Neutrophil (primary cell): ENCODE results near the gene PLIN5.

Experiments
- H3K27ac ChIP-seq: fragments of 200-600 bp; sonication (generic); 2 replicates; pipeline ENCODE4 v1.5.1; 2016; ENCODE audit warnings: mild to moderate bottlenecking, moderate library complexity
- H3K27me3 ChIP-seq: fragments of 200-600 bp; sonication (generic); 2 replicates; pipeline ENCODE4 v1.6.0; 2016; ENCODE audit warnings: mild to moderate bottlenecking
- H3K36me3 ChIP-seq: fragments of 200-600 bp; sonication (generic); 2 replicates; pipeline ENCODE4 v1.5.1; 2017
- H3K4me1 ChIP-seq, 2 experiments: fragments of 200-600 bp in 1 of 2; sonication (generic) in 1 of 2; 1 replicate in 1 of 2; 2 replicates in 1 of 2; pipeline versions ENCODE4 v1.5.1 to v1.6.1; 2013 to 2016; ENCODE audit warnings: low read depth in 1 of 2, low read length in 1 of 2, mild to moderate bottlenecking in 1 of 2, moderate library complexity in 1 of 2; ENCODE audit not compliant: control insufficient read depth in 1 of 2, insufficient read depth in 1 of 2
- H3K4me3 ChIP-seq, 2 experiments: fragments of 200-600 bp in 1 of 2; sonication (generic) in 1 of 2; 1 replicate in 1 of 2; 2 replicates in 1 of 2; pipeline ENCODE4 v1.5.1; 2013 to 2016; ENCODE audit warnings: low read depth in 1 of 2, low read length in 1 of 2, mild to moderate bottlenecking in 1 of 2, moderate library complexity in 1 of 2
- H3K9me3 ChIP-seq: fragments of 200-600 bp; sonication (generic); 2 replicates; pipeline ENCODE4 v1.5.1; 2016
- CTCF ChIP-seq: fragments of 200-600 bp; sonication (generic); IDR thresholded peaks from 2 replicates; pipeline ENCODE4 v1.5.1; 2016; ENCODE audit warnings: antibody characterized with exemption

Gene PLIN5

DNA sequence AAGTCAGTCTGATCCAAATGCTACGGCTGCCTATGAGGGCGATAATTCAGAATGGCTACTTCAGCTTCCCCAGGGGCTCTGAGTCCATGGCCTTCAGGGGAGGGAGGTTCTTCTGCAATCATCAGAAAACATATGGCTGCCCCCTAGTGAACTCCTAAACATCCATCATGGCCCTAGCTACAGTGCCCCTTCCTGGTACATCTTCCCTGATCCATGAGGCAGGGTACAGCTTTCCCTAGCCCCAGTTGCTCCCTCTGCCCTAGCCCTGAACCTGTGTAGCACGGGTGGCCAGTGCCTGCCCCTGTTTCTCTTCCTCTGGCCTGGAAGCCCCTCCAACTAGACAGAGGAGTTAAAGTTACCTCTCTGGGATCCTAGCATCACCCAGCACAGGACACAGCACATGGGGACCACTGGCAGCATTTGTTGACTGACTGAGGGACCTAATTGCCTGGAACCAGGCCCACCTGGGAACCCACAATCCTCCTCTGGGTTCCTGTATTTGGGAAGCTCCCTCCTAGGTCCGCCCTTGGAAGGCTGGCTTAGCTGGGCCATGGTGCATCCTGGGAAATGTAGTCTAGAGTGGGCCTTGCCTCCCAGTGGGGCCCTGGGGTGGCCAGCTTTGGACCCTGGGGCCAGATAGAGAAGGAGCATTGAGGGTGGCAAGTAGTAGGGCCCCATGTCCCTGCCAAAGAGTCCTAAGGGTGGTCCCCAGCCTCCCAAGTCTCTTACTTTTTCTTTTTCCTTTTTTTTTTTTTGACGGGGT, 42.2 kb upstream of the PLIN5 start:
- TF ChIP-seq CTCF: no peak
- Histone ChIP-seq H3K9me3 (no peaks in the 10 kb centered on the region), H3K27me3 (peaks cover 91% of the 10 kb centered on the region)

GRCh38 chr19:4576016-4576933, 41.3 kb upstream of the PLIN5 start:
- H3K9me3 ChIP-seq: no peaks in the 10 kb centered on the region
- no peak overlapping the region for H3K4me3 ChIP-seq
- no peak overlapping the region for H3K27ac ChIP-seq
- H3K4me1 ChIP-seq: no peaks in the 10 kb centered on the region
- peaks cover 81% of the 10 kb centered on the region for H3K27me3 ChIP-seq
- TF ChIP-seq CTCF: peak; percentile 91
- H3K36me3 ChIP-seq: no peaks in the 10 kb centered on the region

More for the DNA sequence above, 42.2 kb upstream of the PLIN5 start:
- Histone ChIP-seq H3K4me1 (no peaks in the 10 kb centered on the region), H3K27ac (no peak overlapping the region), H3K36me3 (no peaks in the 10 kb centered on the region), H3K4me3 (no peak overlapping the region)

- Histone ChIP-seq H3K4me3 (no peak overlapping the region), H3K27ac (no peak overlapping the region), H3K27me3 (peaks cover 73% of the 10 kb centered on the region), H3K4me1 (no peaks in the 10 kb centered on the region), H3K9me3 (no peaks in the 10 kb centered on the region), H3K36me3 (no peaks in the 10 kb centered on the region)
- TF ChIP-seq CTCF: no peak
Observed at GRCh38 chr19:4575267-4576015, 40.4 kb upstream of the PLIN5 start.

DNA sequence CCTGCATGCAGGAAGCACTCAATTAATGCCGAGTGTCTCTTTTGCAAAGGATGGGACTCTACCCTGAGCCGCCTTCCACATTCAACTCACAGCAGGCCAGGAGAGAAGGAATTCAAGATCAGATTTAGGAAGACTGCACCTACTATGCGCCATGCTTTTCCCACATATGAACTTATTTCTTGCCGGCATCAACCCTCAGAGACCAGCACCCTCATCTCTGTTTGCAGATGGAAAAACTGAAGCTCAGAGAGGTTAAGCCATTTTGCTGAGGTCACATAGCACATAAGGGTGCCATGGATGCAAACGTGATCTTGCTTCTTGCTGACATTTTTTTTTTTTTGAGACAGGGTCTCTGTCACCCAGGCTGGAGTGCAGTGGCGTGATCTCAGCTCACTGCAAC, 38.7 kb upstream of the PLIN5 start:
- no peak overlapping the region for H3K27ac ChIP-seq
- TF ChIP-seq CTCF: no peak
- no peaks in the 10 kb centered on the region for H3K36me3 ChIP-seq
- no peak overlapping the region for H3K4me3 ChIP-seq
- peaks cover 55% of the 10 kb centered on the region for H3K27me3 ChIP-seq
- peaks cover 6 to 10% of the 10 kb centered on the region in 2 experiments for H3K4me1 ChIP-seq
- no peaks in the 10 kb centered on the region for H3K9me3 ChIP-seq

DNA sequence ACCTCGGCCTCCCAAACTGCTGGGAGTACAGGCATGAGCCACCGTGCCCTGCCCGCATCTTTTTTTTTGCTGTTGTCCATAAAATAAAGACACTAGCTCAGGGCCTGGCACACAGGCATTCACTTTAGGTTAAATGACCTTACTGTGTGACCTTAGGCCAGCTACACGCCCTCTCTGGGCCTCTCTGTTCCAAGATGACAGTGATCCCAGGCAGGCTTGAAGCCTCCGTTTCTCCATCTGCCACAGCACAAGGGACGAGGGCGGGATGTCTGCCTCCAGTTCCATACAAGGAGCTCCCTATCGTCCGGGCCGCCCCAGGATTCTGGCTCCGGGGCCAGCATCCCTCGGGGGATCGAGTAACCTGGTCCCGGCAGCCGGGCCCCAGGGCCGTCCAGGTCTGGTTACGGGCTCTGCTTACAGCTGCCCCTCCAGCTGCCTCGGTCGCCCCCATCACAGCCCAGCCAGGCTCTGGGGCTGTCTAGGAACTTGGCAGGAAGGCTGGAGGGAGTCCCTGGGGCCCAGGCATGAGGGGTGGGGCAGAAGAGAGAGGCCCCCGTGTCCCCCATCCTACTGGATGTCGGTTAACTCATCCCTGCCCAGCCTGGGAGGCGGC, 36.4 kb upstream of the PLIN5 start:
- no peak for TF ChIP-seq CTCF
- H3K27ac ChIP-seq: no peak overlapping the region
- H3K4me3 ChIP-seq: no peak overlapping the region
- H3K9me3 ChIP-seq: no peaks in the 10 kb centered on the region
- peaks cover 24 to 30% of the 10 kb centered on the region in 2 experiments for H3K4me1 ChIP-seq
- peaks cover 33% of the 10 kb centered on the region for H3K27me3 ChIP-seq
- no peaks in the 10 kb centered on the region for H3K36me3 ChIP-seq
